GM18511 (cell line): ENCODE data around the gene ORM1.
"Not testable (repeated sequence)": the region's sequence is repeated elsewhere in the genome, so short reads cannot be mapped to it uniquely, and the experiment has no call there.

Source experiments
- ATAC-seq: cut with Tn5 transposase; IDR thresholded peaks from one replicate; pipeline ENCODE4 v1.9.1; 2021; ENCODE audit warnings: mild to moderate bottlenecking, moderate library complexity; ENCODE audit not compliant: unreplicated experiment

The ORM1 gene

DNA sequence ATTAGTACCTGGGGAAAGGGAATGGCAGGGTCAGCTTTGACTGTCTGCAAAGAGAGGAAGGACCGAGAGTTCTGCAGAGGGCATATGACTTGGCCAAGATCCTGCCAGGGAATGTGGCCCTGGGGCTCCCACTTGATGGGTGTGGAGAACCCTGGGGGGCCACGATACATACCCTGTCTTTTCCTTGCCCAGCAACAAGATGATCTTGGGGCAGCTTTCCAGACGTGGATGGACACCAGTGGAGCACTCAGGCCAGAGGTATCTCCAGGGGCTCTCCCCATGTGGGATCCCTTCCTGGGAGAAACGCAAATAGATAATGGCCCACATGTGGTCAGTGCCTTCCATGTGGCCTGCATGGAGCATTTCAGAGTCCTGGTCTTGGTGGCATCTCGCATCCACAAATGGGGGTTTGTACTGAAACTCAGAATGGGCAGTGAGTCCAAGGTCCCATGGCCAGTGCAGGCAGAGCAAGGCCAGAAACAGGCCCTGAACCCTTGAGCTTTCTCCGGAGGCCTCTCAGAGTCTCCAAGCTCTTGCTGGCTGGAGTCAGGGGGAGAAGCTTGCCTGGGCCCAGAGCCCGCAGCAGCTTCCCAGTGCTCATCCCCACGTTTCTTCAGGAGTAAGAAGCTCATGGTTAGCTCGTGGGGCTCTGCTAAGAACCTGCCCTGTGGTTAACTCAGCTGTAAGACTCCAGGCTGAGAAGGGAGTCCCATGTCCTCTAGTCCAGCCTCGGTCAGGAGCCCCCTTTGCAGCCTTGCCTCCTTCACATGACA, 18.3 kb upstream of the ORM1 start:
- no peak for ATAC-seq

GRCh38 chr9:114307899-114308267, 15.0 kb upstream of the ORM1 start:
- ATAC-seq = no peak

- no peak for ATAC-seq
Measured at GRCh38 chr9:114308361-114308950, 14.4 kb upstream of the ORM1 start.

GRCh38 chr9:114309096-114309495, 13.8 kb upstream of the ORM1 start:
- no peak for ATAC-seq

DNA sequence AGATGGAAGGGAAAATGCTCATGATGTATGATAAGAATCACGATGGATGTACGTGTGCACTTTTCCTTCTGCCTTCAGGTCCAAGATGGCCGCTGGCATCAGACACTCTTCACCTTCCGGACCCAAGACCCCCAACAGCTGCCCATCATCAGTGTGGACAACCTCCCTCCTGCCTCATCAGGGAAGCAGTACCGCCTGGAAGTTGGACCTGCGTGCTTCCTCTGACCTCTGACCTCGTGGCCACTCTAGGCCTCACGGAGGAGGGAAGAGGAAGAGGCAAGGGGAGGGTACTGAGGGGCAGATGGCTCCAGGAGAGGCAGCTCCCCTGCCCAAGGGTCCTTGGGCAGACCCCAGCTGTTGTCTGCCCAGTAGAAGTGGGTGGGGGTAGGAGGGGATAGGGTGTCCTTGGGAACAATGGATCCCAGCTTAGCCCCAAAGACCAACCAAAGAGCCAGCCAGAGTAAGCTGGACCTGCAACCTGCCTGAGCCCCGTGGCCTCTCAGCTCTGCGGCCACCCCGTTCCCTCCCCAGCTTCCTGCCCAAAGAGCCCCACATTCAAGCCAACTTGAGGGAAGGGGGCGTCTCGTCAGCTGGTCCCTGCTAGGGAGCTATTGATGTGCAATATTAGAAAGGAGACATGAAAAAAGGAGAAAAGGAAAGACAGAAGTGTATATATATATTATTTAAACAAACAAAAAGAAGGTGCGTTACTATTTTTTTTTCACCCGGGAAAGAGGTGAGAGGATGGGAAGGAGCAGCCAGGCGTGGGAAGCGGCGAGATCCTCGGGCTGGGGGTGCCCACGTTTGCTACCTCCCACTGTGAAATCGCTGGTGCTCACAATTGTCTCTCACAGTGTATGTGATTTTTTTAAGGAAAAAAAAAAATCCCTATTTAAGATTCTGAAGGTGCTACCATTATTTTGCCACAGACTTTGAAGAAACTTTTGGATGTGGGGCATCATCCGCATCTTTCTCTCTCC, 12.1 kb upstream of the ORM1 start:
- no peak for ATAC-seq

- no peak for ATAC-seq
Measured at GRCh38 chr9:114311571-114312512, 11.1 kb upstream of the ORM1 start.

DNA sequence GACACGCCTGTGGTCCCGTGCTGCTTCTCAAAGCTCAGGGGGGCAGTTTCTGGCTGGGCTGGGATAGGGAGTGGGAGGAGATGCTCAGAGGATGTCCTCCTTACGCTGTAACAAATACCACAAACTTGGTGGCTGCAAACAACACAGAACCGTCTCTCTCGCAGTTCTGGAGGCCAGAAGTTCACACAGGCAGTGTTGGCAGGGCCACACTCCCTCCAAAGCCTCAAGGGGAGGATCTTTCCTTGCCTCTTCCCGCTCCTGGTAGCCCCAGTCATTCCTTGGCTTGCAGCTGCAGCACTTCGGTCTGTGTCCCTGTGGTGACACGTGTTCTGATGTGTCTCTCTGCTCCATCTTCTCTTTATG, 10.4 kb upstream of the ORM1 start:
- no peak for ATAC-seq

GRCh38 chr9:114313186-114313585, 9.7 kb upstream of the ORM1 start:
- ATAC-seq = no peak

DNA sequence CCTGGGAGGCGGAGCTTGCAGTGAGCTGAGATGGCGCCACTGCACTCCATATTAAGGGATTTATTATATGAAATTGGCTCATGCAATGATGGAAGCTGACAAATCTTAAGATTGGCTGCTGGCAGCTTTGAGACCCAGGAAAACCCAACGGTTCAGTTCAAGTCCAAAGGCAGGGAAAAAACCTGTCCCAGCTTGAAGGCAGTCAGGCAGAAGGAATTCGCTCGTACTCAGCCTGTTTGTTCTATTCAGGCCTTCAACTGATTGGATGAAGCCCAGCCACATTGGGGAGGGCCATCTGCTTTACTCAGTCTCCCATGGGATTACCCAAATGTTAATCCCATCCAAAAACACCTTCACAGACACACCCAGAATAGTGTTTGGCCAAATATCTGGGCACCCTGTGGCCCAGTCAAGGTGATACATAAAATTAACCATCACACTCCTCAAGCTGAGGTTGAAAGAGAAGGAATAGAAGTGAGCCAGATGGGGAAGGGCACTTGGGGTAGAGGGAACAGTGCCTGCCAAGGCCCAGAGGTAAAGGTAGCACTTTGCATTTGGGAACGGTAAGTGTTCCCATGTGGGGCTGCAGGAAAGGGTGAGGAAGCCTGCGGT, 8.5 kb upstream of the ORM1 start:
- ATAC-seq = no peak

DNA sequence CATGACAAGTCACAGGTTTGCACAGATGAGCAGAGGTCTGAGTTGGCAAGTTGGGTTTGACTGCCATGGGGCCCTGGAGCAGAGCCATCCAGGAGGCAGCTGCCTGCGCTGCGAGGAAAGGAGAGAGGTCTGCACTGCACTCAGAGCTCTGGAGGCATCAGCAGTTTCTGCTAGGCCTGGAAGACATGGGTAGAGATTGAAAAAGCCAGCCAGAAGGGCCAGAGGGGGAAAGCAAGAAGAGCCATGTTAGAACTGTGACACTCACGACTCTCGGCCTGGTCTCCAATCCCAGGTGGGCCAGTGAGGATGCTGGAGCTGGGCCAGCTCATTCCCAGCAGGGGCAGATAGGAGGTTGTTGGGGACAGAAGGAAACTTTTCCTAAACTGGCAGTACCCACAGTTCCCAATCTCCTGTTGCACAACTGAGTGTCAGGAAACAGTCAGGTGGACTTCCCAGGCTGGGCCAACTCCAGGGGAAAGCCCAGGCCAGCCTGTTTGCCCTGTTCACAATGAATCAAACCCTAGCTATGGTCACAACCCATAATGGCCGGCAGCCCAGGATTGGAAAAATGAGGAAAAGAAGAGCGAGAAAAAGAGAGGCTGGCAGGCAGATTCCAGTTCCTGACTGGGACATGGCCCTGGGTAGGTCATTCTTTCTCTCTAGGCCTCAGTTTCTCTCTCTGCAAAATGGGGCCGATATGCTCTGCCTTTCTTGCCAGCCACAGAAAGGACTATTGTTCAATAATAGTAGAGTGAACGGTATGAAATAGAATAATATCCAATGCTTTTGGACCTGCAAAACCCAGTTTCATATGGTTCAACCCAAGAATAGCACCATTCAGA, 7.8 kb upstream of the ORM1 start:
- ATAC-seq = no peak

DNA sequence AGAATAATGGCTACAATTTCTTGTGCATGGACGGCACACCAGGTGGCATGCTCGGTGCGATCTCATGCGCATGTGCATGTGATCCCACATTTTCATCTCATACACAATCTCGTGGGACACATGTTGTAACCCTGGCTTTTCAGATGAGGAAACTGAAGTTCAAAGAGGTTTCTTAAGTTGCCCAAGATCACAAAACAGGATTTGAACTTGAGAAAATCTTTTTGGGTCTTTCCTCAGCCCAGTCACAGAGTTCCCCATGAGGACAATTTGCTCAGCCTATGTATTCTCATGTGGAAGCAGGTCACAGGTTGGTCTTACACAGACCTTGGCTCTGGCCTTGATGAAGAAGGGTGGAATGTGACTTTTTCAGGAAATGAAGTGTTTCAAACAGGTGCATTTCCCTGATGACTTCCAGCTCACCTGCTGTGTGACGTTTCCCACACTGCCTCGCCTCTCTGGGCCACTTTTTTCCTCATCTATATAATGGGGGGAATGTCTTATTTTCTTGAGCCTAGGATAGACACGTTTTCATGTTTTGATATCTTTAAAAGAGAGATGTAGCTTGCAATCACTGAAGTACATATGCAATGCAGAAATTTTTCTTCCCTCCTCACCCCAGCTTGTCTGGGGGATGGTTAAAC, 7.1 kb upstream of the ORM1 start:
- no peak for ATAC-seq

GRCh38 chr9:114316605-114317230, 6.2 kb upstream of the ORM1 start:
- ATAC-seq = no peak

DNA sequence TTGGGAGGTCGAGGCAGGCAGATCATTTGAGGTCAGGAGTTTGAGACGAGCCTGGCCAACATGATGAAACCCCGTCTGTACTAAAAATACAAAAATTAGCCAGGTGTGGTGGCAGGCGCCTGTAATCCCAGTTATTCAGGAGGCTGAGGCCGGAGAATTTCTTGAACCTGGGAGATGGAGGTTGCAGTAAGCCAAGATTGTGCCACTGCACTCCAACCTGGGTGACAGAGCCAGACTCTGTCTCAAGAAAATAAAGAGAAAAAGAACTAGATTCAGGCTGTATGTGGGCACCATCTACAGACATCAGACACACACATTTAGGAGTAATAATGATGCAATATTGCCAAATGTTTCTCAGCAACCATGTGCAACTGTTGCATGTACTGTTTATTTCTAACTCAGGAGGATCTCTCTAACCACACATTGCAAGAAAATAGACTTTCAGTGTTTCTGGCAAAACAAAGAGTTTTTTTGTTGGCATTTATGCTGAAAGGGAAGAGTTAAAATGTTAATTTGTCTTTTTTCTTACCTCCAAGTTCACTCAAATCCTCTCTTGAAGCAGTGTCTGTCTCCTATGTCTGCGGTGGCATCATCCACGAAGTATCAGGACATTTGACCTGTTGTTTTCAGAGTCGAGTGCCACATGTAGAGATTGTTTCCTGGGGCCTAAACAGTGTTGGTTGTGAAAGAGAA, 5.1 kb upstream of the ORM1 start:
- no peak for ATAC-seq

DNA sequence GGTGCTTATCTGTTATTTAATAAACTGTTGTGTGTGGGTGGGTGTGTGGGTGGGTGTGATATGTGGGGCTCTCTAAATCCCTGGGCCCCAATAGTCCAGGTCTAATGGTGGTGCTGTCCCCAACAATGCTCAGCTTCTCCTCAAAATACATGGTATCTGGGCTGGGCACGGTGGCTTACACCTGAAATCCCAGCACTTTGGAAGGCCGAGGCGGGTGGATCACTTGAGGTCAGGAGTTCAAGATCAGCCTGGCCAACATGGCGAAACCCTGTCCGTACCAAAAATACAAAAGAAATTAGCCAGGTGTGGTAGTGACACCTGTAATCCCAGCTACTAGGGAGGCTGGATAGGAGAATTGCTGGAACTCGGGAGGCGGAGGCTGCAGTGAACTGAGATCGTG, 4.5 kb upstream of the ORM1 start:
- no peak for ATAC-seq

GRCh38 chr9:114319147-114319546, 3.8 kb upstream of the ORM1 start:
- no peak for ATAC-seq

GRCh38 chr9:114320710-114321109, 2.2 kb upstream of the ORM1 start:
- not testable (repeated sequence) for ATAC-seq

- no peak for ATAC-seq
Measured at GRCh38 chr9:114321759-114322158, 1.1 kb upstream of the ORM1 start.
